T-helper 22 cell (primary cell): ENCODE data around the gene RELN.
"Not testable (repeated sequence)": the region's sequence is repeated elsewhere in the genome, so short reads cannot be mapped to it uniquely, and the experiment has no call there.

Source experiments
- DNase-seq: peaks from one replicate; pipeline ENCODE4 v3.0.0-alpha.2; 2020; ENCODE audit warnings: low read depth

The RELN gene

DNA sequence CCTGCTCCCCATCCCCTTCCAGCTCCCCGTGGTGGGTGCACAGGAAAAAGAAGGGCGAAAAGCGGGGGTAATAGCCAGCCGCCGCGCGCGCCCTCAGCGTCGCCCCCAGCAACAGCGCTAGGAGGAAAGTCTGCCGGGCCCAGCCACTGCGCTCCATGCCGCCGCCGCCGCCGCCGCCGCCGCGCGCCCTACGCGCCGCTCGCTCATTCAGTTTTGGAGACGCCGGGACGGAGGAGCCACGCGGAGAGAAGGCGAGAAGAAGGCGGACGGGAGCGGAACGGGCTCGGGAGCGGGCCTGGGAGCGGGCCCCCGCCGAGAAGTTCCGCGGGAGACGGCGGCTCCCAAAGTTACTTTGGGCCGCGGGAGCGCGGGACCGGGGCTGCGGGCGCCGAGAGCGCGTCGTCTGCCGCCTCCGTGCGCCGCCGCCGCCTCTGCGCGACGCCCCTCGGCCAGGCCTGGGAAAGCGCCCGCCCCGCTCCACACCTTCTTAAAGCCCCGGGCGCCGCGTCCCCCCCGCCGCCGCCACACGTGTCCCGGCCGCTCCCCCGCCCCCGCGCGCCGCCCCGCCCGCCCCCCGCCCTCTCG, at the start of gene RELN:
Gene RELN (minus strand): TSS at position 459 of the 585 bp plus-strand sequence. CDS start 302 bp downstream, at position 157.
- DNase-seq = no peak

GRCh38 chr7:104038136-104038535, 48.7 kb upstream of the RELN start:
- no peak for DNase-seq

DNA sequence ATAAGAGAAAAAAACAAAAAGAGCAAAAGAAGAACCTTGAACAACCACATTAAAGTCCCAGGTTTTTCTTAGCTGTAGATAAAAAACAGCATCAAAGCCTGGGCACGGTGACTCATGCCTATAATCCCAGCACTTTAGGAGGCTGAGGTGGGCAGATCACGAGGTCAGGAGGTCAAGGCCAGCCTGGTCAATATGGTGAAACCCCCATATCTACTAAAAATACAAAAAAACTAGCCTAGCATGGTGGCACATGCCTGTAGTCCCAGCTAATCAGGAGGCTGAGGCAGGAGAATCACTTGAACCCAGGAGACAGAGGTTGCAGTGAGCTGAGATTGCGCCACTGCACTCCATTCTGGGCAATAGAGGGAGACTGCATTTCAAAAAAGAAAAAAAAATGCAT, 47.4 kb upstream of the RELN start:
- DNase-seq = not testable (repeated sequence)

GRCh38 chr7:104035351-104035750, 45.9 kb upstream of the RELN start:
- DNase-seq = no peak

GRCh38 chr7:104034679-104035078, 45.2 kb upstream of the RELN start:
- DNase-seq = no peak

DNA sequence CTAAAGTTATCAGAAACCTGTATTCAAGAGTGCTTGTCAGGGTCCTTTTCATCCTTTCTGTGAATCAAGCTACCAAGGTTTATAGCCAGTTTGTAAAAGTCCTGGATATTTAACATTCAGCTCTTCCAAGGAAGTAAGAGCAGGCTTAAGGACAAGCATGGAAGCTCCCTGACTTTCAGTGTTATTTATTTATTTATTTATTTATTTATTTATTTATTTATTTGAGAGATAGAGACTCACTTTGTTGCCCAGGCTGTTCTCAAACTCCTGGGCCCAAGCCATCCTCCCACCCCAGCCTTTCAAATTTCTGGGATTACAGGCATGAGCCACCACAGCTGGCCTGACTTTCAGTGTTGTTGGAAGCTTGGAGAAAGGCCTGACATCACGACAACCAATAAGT, 44.4 kb upstream of the RELN start:
- no peak for DNase-seq

- DNase-seq = no peak
These were observed 43.0 kb upstream of the RELN start for GRCh38 chr7:104032486-104032885.

DNA sequence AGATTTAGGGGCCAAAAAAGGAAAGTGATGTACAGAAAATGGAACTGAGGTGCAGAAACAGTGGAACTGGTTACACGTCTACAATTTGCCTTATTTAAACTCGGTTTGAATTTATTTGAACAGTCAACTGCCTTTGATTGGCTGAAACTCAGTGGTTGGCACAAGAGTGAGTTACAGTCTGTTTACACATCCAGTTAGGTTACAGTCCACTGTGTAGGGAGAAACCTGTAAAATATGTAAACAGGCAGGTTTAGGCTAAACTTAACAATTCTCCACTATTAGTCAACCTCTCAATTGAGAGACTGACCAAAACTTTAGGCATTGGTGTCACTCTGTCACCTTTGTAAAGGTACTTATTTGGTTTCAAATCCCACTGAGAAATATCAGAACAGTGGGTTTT, 40.3 kb upstream of the RELN start:
- no peak for DNase-seq

GRCh38 chr7:104024632-104025031, 35.2 kb upstream of the RELN start:
- DNase-seq = no peak

GRCh38 chr7:104023100-104023499, 33.6 kb upstream of the RELN start:
- DNase-seq = no peak

- no peak for DNase-seq
These were observed 29.0 kb upstream of the RELN start for GRCh38 chr7:104018425-104018824.

GRCh38 chr7:104017001-104017400, 27.5 kb upstream of the RELN start:
- no peak for DNase-seq

DNA sequence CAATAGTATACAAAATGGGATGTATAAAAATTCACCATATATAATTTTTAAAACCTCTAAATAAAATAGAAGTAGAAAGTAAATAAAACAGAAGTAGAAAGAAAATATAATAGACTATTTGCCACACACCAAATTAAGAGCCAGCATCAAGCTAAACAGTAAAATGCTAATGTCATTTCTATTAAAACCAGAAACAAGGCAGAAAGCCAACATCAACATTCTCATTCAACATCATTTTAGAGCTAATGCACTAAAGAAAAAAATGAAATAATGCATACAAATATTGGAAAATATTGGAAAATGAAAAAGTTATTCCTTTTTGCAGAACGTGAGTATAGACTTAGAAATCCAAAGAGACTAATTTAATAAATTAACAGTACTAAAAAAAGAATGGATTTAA, 23.4 kb upstream of the RELN start:
- DNase-seq = no peak

DNA sequence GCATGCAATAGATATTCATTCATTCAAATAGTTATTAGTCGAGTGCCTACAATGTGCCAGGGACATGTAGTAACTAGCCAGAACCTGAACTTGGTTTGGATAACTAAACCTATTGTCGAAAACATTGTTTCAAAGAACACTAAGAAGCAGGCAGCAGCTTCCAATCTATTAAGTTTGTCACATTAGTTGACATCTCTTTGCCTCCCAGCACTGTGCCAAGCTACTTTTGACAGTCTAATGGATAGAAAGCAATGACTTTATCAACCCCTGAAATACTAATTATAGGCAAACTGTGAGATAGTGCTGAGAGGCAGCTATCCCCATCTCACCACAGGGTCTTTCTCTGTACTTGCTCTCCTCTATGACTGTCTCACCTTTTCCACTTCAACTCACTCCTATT, 22.4 kb upstream of the RELN start:
- DNase-seq = no peak

DNA sequence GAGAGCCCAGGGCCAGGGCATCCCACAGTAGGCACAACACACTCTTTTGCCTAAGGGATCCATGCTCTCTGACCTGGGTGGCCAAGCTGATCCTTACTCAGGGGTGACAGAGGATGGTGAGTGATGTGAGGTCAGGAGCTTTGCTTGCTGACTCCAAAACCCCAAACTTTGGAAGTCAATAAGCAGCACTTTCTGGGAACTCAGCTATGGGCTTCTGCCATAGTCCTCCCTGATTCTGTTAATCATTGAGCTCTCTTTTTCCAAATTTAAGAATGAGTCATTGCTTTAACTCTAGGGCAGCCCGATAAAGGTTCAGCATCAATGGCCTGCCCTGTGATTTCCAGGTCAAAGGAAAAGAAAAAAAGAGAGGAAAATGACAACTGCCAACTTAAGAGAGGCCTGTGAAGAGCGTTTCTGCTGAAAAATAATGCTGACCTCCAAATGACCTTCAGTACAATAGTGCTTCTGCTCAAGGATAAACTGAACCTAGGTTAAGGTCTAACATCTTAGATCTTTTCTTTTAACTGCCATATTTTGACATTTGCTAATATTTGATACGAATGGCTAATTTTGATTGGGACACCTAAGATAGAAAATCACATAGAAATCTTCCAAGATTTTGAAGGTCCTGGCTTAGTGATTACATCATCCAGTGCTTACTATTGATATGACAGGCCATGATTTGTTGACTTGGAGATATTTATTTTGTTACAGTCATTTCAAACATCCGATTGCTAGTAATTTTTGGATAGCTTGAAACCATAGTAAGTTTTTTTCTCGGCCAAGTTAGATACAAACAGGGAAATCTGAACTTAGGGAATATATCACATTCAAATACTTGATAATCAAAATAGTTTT, 20.8 kb upstream of the RELN start:
- no peak for DNase-seq

- no peak for DNase-seq
These were observed 18.6 kb upstream of the RELN start for GRCh38 chr7:104008107-104008506.

DNA sequence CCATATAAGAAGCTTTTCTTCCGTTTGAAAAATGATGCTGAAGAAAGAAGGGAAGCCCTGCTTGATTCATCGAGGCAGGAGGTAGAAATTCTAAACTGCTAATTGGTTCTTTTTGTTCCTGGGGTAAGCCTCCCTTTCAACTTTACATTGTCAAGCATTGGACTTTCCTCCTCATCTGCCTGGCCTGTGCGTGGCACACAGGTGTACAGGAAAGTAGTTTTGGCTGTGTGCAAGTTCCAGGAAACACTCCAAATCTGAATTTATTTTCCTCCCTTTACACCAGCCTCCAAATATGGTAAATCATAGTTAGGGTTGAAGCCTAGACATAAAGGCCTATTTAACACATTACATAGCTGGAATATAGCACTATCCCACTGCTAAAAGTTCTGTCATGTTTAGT, 18.2 kb upstream of the RELN start:
- DNase-seq = no peak

DNA sequence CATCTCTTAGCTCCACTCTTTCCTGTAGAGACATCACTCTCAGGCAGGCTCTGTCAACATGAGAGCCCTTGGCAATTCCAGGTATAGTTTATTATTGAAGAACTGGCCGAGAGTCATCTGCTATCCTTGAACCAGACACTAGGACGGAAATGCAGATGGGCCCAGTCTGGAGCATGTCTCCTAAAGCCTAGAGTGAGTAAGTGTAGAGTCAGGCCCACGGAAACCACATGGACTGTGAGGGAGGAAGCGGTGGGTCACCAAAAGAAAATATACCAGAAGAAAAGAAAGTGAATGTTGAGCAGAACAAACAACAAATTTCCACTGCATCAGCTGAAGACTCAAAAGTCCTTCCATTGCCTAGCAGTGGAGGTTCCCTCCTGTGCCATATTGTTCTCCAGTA, 15.7 kb upstream of the RELN start:
- DNase-seq = no peak

GRCh38 chr7:103996639-103997038, 7.2 kb upstream of the RELN start:
- no peak for DNase-seq

DNA sequence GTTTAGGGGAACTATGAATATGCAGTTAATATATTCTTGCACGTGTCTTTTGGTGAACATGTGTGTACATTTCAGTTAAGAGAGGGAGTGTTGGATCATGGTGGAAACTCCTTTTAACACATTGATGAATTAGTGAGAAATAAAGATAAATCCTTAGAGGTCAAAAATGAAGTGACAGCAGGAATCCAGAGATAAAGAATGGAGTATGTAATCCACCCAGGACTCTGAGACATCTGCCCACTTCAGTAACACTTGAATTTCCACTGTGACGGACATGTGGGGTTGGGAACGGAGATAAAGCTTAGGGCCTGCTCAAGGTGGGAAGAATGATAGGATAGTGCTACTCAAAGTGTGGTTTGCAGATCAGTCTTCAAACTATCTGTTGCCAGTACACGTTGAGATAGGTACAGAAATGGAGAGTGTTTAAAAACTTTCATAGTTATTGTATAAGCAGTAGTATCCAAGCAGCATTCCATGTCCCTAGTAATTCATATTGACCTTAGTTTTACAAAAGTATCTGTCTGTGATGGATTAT, 6.6 kb upstream of the RELN start:
- DNase-seq = no peak

DNA sequence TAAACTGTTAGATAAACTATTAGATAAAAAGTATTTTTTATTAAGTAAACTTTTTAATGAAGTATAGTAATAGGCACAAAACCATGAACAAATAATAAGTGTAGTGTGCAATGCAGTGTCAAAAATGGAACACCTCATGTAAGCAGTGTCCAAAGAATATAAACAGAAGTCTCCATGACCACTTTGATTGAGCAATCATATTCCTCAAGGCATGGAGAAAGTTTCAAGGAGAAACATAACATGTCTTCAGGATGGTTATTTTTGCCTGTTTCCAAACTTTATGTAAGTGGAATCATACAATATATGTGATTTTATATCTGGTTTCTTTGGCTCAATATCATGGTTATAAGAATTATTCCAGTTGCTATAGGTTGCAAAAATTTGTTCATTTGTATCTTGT, 6.1 kb upstream of the RELN start:
- DNase-seq = no peak

DNA sequence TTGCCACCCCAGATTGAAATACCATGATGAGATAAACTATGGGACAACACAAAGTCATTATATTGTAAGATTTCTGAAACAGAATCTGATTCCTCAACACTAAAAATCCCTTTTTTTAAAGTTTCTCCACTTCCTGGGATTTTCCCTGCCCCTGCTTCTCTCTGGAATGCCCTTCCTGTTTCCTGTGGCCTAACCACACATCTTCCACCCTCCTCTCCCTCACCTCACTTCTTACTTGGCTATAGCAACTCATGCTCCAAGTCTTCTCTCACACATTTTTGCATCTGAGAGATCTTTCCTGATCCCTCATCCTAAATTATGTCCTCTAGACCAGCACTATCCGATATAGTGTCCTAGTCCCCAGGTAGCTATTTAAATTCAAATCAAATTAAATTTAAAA, 4.1 kb upstream of the RELN start:
- DNase-seq = no peak

GRCh38 chr7:103991406-103991805, 1.9 kb upstream of the RELN start:
- no peak for DNase-seq

DNA sequence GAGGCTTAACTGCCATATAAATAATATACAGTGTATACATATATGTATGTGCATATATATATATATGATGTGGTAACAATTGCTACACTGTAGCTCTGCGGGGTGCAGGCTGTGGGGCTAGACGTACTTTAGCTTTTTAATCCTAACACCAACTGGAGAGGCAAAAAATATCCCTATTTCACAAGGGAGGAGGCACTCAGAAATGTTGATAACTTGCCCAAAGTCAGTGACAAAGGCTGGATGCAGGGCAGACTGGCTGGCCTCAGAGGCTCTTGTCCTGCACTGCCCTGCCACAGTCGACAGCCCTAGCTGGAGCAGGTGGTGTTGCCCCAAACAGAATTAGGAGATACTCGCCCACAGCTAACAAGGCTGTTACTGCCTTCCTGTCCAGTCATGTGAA, 1.5 kb upstream of the RELN start:
- no peak for DNase-seq
